Chondrocyte (in vitro differentiated cells): Measurements from ENCODE around the gene TENT5C. TPM values are rescaled to one million over a fixed set of nuclear protein-coding genes. Genes with fewer than 3 reads are reported as not detected.

Experiments
- DNase-seq: peaks from one replicate; pipeline ENCODE4 v3.0.0; 2021; ENCODE audit warnings: mixed read lengths, low spot score
- H3K27ac Mint-ChIP-seq: one replicate; pipeline ENCODE4 v1.8.0; 2021; ENCODE audit warnings: mild to moderate bottlenecking, moderate library complexity, mixed read lengths; ENCODE audit not compliant: unreplicated experiment
- H3K27me3 Mint-ChIP-seq: 2 replicates; pipeline ENCODE4 v1.8.0; 2021; ENCODE audit warnings: low read depth, mixed read lengths
- H3K36me3 Mint-ChIP-seq: 2 replicates; pipeline ENCODE4 v1.8.0; 2021; ENCODE audit warnings: low read depth, mixed read lengths
- H3K4me1 Mint-ChIP-seq: 2 replicates; pipeline ENCODE4 v1.8.0; 2021; ENCODE audit warnings: low read depth, mild to moderate bottlenecking, mixed read lengths
- H3K4me3 Mint-ChIP-seq: one replicate; pipeline ENCODE4 v1.8.0; 2021; ENCODE audit warnings: mild to moderate bottlenecking, moderate library complexity, mixed read lengths; ENCODE audit not compliant: unreplicated experiment
- H3K9me3 Mint-ChIP-seq: 2 replicates; pipeline ENCODE4 v1.8.0; 2021; ENCODE audit warnings: low read depth, mixed read lengths
- CTCF ChIP-seq: fragments of 200-600 bp; sonication (generic); IDR thresholded peaks from 2 replicates; pipeline ENCODE4 v1.5.0; 2021; ENCODE audit warnings: antibody characterized with exemption, mild to moderate bottlenecking, moderate library complexity
- total RNA-seq: library from RNA; stranded (reverse); gene quantifications from 3 replicates; pipeline ENCODE4 v1.2.1, GENCODE V29; 2021

The TENT5C gene
- total RNA-seq, 1 donor from 2014 or later = 0.20 TPM

DNA sequence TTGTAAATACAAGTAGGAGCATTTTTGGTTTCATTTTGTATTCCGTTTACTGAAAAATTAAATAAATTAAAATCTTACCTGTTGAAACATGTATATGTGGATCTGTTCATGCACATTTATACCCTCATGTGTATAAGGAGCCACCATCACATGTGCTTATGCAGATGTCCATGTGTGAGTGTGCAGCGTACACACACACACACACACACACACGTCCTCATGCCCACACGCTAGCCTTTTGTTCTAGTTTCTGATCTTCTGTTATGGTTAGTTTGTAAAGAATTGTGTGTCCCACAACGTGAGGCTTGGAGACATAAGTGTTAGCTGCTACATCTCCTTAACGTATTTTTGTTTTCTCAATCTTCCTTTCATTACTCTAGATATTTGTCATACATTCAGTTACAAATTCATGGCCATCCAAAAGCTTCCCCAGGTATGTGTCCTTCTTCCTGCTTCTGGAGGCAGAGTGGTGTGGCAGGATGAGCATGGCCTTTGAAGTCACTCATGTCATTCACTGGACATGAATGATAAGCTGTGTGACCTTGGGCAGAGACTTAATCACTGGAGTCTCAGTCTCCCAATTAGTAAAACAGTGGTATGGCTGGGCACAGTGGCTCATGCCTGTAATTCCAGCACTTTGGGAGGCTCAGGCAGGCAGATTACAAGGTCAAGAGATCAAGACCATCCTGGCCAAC, 54.6 kb downstream of the TENT5C start:
- no peaks in the 10 kb centered on the region for H3K36me3 Mint-ChIP-seq
- H3K4me3 Mint-ChIP-seq = no peak overlapping the region
- H3K4me1 Mint-ChIP-seq = peaks cover 15% of the 10 kb centered on the region
- no peak overlapping the region for H3K27ac Mint-ChIP-seq
- H3K27me3 Mint-ChIP-seq = no peaks in the 10 kb centered on the region
- DNase-seq = no peak
- peaks cover 2% of the 10 kb centered on the region for H3K9me3 Mint-ChIP-seq
- TF ChIP-seq CTCF = no peak

DNA sequence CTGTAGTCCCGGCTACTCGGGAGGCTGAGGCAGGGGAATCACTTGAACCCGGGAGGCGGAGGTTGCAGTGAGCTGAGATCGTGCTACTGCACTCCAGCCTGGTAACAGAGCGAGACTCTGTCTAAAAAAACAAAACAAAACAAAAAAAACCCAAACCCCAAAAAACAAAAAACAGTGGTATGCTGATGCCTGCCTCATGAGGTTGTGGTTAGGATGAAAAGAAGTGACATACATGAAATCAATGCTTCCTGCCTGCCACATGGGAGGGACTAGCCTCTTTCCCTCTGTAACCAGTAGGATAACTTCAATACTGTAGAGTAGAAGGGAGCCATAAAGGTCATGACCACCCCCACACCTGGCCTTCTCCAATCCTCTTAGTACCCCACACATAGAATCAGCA, 55.2 kb downstream of the TENT5C start:
- Mint-ChIP-seq H3K9me3 (peaks cover 2% of the 10 kb centered on the region), H3K36me3 (no peaks in the 10 kb centered on the region), H3K4me1 (peaks cover 15% of the 10 kb centered on the region), H3K27ac (no peak overlapping the region), H3K4me3 (no peak overlapping the region), H3K27me3 (no peaks in the 10 kb centered on the region)
- no peak for TF ChIP-seq CTCF
- no peak for DNase-seq

GRCh38 chr1:117662667-117663066, 56.8 kb downstream of the TENT5C start:
- H3K36me3 Mint-ChIP-seq = no peaks in the 10 kb centered on the region
- no peak overlapping the region for H3K4me3 Mint-ChIP-seq
- H3K4me1 Mint-ChIP-seq = peaks cover 3% of the 10 kb centered on the region
- TF ChIP-seq CTCF = no peak
- no peak for DNase-seq
- no peaks in the 10 kb centered on the region for H3K27me3 Mint-ChIP-seq
- H3K9me3 Mint-ChIP-seq = peaks cover 6% of the 10 kb centered on the region
- no peak overlapping the region for H3K27ac Mint-ChIP-seq

DNA sequence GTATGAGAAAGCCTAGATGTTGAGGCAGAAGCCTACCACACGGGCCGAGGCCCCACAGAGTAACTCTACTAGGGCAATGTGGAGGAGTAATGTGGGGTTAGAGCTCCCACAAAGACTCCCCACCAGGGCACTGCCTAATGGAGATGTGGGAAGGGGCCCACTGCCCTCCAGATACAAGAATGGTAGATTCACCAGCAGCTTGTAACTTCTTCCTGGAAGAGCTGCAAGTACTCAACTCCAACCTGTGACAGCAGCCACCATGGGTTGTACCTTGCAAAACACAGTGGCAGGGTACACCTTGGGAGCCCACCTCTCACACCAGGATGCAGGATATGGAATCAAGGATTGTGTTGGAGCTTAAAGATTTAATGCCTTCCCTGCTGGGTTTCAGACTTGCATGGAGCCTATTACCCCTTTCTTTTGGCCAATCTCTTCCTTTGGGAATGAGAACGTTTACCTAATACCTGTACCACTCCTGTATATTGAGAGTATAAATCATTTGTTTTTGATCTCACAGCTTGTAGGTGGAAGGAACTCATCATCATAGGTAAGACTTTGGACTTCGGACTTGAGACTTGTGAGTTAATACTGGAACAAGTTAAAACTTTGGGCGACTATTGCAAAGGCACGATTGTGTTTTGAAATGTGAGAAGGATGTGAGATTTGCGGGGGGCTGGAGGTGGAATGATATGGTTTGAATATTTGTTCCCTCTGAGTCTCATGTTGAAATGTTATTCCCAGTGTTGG, 57.5 kb downstream of the TENT5C start:
- Mint-ChIP-seq H3K4me1 (peaks cover 1% of the 10 kb centered on the region), H3K27ac (no peak overlapping the region), H3K4me3 (no peak overlapping the region), H3K9me3 (peaks cover 6% of the 10 kb centered on the region), H3K36me3 (no peaks in the 10 kb centered on the region), H3K27me3 (no peaks in the 10 kb centered on the region)
- TF ChIP-seq CTCF = no peak
- DNase-seq = no peak

- H3K27me3 Mint-ChIP-seq = no peaks in the 10 kb centered on the region
- H3K9me3 Mint-ChIP-seq = peaks cover 6% of the 10 kb centered on the region
- DNase-seq = no peak
- no peak for TF ChIP-seq CTCF
- H3K4me3 Mint-ChIP-seq = no peak overlapping the region
- no peaks in the 10 kb centered on the region for H3K36me3 Mint-ChIP-seq
- H3K27ac Mint-ChIP-seq = no peak overlapping the region
- H3K4me1 Mint-ChIP-seq = peaks cover 1% of the 10 kb centered on the region
Observed at GRCh38 chr1:117664314-117664713, 58.5 kb downstream of the TENT5C start.
